Fibroblast of lung (primary cell): ENCODE measurements around the gene MRI1.

ENCODE experiments used
- EZH2 ChIP-seq: IDR thresholded peaks from 2 replicates; pipeline ENCODE4 v1.5.1; 2012; ENCODE audit warnings: low read length, control low read depth, mild to moderate bottlenecking; ENCODE audit errors: missing control alignments
- TF ChIP-seq, protein P1 (sequence below), 2 donors: IDR thresholded peaks in 1 of 2; conservative IDR thresholded peaks in 1 of 2; 1 replicate in 1 of 2; 2 replicates in 1 of 2; pipeline ENCODE4 v1.5.1; 2011 to 2012; ENCODE audit warnings: low read length in 2 of 2, control low read depth in 1 of 2, inconsistent platforms in 1 of 2, low read depth in 1 of 2, mild to moderate bottlenecking in 1 of 2

- TF ChIP-seq, protein P1, sequence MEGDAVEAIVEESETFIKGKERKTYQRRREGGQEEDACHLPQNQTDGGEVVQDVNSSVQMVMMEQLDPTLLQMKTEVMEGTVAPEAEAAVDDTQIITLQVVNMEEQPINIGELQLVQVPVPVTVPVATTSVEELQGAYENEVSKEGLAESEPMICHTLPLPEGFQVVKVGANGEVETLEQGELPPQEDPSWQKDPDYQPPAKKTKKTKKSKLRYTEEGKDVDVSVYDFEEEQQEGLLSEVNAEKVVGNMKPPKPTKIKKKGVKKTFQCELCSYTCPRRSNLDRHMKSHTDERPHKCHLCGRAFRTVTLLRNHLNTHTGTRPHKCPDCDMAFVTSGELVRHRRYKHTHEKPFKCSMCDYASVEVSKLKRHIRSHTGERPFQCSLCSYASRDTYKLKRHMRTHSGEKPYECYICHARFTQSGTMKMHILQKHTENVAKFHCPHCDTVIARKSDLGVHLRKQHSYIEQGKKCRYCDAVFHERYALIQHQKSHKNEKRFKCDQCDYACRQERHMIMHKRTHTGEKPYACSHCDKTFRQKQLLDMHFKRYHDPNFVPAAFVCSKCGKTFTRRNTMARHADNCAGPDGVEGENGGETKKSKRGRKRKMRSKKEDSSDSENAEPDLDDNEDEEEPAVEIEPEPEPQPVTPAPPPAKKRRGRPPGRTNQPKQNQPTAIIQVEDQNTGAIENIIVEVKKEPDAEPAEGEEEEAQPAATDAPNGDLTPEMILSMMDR (conservative IDR thresholded peaks at IDR 0.05 in 1 of 2, IDR thresholded peaks at IDR 0.05 in 1 of 2; ENCODE audit: low read depth in 1 of 2, low read length in 2 of 2): no peak
- TF ChIP-seq EZH2: no peak
Measured at GRCh38 chr19:13758795-13759194, 5.5 kb upstream of the MRI1 start.
